Measurements from ENCODE around the gene RAP1GAP2.

RAP1GAP2 gene

DNA sequence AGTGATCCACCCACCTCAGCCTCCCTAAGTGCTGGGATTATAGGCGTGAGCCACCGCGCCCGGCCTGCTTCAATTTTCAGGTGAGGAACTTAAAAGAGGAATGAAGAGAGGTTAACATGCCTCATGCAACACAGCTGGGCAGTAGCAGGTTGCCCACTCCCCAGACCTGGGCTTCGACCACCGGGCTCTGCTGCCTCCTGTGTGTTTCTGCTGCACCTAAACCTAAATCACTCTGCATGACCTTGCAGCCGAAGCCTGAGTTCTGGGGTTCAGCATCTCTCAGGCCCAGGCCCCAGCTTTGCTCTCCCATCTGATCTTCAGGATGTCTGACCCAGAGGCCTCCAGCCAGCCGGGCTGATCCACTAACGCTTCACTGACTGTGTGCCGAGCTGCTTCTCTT is 154.6 kb downstream of the RAP1GAP2 start:
- DNase-seq = no peak

DNA sequence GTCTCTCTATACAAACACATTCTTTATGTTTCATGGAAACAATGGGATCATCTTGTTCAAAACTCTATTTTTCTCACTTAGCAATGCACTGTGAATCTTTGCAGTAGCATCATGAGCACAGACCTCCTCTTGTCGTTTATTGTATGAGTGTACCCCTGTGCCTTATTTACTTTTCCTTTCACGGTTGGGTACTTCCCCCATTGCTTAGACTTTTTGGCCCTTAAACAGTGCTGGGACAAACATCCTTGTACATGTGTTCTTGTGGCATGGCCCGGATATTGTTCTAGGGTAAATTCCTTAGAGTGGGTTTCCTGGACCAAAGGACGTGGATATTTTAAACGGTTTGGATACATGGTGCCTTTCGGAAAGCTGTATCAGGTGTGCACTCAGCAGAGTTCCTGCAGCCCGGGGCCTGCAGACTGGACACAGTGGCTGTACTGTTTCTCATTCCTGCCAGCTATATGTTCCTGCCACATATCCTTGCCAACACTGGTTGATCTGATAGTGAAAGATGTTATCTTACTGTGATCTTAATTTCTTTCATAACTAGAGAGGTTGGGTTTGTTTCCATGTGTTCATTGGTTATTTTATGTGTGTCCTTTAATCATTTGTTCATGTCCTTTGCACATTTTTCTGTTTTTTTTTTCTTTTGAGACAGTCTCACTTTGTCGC is 156.1 kb downstream of the RAP1GAP2 start:
- DNase-seq = no peak

DNA sequence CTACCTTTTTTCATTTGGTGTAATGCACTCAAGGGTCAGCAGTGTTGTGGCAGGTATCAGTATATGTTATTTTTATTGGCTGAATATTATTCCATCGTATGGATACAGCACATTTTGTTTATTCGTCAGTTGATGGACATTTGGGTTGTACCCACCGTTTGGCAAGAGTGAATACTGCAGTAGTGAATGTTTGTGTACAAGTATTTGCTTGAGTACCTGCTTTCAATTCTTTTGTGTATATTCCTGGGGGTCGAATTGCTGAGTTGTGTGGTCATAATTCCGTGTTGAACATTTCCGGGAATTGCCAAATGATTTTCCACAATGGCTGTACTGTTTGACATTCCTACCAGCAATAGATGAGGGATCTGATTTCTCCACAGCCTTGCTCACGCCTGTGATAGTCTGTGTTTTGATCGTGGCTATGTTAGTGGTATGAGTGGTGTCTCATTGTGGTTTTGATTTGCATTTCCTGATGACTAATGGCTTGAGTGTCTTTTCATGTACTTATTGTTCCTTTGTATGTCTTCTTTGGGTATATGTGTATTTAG is 158.7 kb downstream of the RAP1GAP2 start:
- peak; percentile 94 for DNase-seq

DNA sequence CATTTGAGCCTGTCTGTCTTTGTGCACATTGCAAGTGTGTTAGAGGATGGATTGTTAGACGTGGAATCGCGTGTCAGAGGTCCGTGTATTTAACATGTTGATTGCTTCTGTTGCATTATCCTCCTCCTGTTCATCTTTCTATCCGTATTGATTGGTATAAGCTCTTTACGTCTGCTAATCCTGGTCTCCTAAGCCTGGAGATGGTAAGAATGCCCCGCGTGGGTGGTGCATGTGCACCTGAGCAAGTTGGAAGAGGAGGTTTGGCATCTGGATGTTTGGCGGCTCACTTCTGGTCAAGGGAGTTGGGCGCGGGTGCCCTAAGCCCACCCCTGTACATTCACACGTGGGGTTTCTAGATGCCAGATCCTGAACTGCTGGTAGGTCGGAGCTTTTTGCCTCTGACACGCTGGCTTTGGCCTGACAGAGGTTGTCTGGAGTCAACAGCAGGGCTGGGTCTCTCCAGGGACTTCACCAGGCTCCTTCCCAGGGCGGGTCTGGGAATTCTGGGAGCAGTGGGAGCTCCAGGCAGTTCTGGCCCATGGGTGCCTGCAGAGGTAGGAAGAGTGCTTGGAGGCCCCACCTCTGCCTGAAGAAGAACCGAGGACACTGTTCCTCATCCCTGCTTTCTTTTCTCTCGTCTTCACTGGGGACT is 159.8 kb downstream of the RAP1GAP2 start:
- DNase-seq = no peak

DNA sequence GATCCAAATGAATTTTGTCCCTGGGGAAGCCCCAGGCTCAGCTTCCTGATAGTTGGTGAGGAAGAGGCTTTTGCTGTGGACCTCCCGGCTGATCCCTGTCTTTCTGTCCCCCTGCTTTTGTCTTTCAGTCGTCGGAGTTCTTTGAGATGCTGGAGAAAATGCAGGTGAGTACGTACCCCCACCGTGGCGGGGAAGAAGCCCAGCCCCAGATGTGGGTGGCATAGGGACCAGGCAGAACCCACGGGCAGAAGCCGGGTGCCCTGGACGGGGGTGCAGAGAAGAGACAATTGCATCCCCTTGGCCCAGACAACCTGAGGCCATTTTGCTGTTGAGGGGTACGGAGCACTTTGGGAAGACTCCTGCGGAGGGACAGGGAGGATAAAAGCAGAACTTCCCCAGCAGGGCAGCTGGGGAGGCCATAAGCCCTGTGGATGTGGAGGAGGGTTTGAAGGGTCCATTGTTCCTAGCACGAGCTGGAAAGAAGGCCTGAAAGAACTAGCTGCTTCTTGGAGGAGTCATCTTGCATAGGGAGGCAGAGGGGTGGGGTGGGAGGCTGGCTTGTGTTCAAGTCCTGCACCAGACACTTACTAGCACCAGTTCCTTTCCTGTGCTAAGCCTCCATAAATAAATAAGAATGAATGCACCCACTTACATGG is 161.5 kb downstream of the RAP1GAP2 start:
- peak; percentile 21 for DNase-seq

DNA sequence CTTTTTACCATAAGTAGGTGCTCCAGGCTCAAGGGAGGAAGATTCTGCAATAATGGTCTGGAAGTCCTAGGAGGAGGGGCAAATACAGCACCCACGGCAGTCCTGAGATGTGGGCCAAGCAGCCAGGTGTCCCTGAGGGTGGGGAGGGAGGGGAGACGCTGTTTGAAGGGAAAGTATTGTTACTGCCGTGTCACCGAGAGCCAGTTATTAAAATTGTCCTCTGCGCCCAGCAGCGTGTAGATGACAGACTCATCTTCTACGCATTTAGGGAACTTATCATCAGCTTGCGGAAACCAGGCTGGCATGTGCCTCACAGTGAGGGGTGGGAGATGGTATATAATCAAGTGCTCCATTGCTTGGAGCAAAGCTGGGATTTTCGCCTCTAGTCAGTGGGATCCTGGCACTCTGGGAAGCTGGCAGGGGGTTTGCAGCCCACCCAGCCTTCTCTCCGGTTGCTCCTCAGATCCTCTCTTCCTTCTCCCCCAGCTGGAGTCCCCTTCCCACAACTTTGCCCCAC is 162.5 kb downstream of the RAP1GAP2 start:
- DNase-seq = no peak

DNA sequence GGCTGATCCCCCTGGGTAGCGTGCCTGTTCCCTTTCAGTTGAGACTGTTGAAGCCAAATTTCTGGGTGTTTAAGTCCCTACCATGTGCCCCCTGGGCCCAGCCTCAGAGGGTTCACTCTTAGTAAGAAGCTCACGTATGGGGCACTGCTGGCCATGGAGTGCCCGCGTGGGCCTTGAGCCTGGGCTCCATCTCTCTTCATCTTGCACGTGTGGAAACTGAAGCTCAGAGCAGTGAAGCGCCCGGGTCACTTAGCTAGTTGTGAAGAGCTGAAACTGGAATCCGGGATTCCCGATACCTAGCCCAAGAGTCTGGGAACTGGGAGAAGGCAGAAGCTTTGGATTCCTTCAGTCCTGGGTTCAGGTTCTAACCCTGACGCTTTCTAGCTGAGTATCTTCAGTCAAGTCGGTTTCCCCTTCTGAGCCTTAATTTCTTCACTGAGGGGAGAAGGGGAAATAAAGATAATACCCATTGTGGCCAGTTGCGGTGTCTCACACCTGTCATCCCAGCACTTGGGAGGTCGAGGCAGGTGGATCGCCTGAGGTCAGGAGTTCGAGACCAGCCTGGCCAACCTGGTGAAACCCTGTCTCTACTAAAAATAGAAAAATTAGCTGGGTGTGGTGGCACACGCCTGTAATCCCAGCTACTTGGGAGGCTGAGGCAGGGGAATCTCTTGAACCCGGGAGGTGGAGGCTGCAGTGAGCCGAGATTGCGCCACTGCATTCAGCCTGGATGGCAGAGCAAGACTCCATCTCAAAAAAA is 163.3 kb downstream of the RAP1GAP2 start:
- no peak for DNase-seq

DNA sequence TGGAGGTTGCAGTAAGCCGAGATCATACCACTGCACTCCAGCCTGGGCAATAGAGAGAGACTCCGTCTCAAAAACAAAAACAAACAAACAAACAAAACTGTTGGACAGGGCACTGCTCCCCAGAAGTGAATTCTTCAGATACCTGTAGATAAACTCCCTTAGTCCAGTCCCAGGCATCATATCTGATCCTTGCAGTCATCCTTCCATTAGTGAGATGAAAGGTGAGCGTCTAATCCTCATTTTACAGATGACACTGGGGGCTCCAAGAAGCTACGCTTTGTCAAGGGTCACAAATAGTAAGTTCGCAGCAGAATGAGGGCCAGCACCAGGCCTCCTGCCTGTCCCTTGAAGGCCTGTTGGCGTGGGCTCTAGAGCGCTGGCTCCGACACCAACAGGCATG is 165.2 kb downstream of the RAP1GAP2 start:
- DNase-seq = no peak

DNA sequence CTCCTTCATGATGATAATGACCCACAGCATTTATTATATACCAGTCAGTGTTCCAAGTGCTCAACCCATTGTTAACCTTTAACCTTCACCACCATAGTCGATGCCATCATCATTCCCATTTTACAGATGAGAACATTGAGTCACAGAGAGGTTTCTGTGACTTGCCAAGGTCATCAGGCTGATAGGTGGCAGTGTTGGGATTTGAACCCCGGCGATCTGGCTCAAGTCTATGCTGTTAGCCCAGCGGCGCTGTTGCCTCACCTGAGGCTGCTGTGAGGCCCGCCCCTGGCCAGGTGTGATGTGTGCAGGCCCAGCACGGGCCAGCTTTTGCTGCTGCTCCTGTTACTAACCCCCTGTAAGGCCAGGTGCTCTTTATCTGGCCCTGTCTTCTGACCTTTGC is 166.0 kb downstream of the RAP1GAP2 start:
- DNase-seq = no peak

DNA sequence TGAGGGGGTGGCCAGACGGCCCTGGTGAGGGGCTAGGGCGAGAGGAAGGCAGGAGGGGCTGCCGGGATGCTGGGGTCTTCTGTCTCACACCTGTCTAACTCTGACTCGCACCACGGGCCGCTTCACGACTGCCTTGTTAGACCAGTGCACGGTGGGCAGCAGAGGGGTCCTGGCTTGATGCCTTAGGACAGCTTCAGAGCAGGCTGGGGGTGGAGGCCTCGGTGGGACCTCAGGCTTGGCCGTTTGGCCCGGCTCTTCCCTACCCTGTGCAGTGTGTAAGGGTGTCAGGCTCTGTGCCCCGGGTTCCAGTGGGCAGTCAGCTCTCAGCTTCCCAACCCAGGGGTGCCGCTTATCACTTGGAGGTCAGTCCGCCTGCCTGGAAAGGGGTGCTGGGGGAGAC is 166.5 kb downstream of the RAP1GAP2 start:
- DNase-seq = no peak

DNA sequence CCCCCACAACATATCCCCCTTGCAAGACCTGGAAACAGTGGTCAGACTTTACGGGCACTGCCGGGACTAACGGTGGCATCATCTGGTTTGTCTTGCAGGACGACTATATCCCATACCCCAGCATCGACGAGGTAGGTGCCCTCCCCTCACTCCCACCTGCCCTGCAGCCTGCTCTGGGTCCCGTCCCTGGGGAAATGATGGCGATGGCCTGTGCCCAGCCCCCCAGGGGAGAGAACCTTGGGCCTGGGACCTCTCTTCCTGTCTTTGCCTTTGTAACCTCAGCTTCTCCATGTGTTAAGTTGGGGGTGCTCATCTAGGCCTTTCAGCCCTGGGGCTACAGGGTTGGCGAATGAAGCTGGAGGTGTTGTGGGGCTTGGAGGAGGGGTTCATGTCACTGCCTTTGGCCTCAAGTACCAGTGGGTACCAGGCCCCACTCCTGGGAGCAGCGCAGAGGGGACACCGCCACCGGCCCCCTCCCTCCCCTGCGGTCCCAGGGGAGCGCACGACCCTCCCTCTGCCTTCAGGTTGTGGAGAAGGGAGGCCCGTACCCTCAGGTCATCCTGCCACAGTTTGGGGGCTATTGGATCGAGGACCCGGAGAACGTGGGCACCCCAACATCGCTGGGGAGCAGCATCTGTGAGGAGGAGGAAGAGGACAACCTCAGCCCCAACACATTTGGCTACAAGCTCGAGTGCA is 167.2 kb downstream of the RAP1GAP2 start:
- DNase-seq = no peak

DNA sequence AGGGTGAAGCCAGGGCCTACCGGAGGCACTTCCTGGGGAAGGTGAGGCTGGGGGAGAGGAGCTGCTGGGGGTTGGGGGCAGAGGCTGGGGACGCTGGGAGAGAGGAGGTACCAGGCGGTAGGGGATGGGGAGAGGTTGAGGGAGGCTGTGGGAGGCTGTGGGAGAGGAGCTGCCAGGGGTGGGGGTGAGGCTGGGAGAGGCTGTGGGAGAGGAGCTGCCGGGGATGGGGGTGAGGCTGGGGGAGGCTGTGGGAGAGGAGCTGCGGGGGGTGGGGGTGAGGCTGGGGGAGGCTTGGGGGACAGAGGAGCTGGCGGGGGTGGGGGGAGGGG is 167.8 kb downstream of the RAP1GAP2 start:
- DNase-seq = no peak

DNA sequence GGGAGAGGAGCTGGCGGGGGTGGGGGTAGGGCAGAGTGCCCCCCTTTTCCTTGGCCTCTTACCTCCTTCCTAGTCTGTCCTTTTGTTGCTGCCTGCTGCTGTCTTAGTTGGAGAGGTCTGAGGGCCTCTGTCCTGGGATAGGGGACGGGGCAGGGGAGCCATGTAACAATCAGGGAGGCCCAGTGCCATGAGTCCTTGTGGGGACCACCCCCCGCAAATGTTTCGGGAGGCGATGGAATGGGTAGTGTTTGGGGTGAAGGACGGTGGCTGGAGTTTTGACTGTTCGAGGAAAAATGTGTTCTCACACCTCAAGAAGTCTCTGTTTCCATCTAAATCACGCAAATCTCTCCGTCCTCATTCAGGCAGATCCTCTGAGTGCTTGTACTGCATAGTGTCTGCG is 168.1 kb downstream of the RAP1GAP2 start:
- no peak for DNase-seq

DNA sequence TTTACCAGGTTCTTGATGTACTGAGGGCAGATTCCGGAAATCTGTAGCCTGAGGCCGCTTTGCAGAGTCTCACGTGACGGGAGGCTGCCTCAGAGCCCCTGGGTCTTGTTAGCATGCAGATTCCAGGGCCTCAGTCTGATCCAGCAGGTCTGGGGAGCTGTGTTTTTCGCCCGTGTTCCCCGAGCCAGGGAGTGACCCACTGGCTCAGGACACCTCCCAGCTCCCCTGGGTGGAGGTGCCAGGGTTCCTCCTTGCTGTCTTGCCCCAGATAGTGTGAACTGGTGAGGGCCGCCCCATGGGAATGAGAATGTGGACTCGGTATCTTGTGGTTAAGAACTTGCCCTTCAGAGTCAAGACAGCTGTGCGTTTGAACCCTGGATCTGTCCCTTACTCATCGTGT is 168.6 kb downstream of the RAP1GAP2 start:
- no peak for DNase-seq

DNA sequence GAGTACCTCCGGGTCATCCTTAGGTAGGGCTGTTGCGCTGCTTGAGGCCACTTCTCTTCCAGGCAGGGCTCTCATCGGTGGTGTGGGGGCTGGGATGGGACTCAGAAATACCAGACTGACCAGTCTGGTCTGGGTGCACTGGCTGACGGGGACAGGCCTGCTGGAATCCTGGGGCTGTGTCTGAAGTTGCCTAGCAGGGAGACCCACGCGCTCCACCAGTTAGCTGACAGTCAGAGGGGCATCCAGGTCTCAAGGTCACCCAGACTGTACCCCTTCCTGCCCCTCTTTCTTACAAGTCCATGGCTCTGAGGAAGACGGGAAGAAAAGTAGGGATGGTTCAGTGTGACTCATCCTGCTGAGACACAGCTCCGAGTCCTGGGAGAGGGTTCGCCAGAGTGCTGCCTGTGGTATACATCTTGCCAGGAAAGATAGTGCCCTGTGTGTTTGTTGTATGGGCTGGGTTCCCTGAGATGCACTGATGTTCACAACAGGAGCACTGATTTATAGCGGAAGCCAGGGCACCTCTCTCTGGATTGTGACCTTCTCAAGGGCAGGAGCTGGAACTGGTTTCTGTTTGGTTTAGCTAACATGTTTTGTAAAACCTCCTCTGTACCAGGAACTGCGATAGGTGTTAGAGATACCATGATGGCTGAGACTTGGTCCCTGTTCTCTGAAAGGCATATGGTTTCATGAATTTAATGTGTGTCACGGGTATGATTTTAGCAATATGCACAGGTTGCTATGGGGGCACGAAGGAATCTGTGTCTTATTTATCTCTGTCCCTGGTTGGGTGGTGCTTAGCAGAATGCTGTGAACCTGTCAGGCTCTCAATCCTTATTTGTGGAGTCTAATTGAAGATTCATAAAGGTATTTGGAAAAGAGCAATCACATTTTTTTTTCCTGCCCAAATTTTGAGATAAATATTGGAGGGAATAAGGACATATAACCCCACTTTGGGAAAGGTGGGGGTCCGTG is 169.7 kb downstream of the RAP1GAP2 start:
- peak; percentile 45 for DNase-seq

DNA sequence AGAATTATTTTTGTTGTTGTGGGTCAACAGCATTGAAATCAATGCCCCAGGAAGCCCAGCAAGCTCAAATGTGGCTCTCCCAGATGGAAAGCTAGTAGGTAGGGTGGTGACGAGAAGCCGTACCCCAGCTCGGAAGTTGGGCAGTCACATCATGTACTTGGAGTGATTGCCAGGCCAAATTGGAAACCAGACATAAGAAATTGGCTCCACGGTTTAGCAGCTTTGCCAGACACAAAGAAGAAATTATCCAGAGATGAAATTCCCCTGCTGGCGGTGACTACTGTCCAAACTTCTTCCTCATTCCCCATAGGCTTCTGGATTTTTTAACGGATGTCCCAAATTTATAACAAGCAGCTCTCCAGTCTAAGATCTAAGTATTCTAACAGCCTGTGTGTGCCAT is 171.3 kb downstream of the RAP1GAP2 start:
- no peak for DNase-seq

DNA sequence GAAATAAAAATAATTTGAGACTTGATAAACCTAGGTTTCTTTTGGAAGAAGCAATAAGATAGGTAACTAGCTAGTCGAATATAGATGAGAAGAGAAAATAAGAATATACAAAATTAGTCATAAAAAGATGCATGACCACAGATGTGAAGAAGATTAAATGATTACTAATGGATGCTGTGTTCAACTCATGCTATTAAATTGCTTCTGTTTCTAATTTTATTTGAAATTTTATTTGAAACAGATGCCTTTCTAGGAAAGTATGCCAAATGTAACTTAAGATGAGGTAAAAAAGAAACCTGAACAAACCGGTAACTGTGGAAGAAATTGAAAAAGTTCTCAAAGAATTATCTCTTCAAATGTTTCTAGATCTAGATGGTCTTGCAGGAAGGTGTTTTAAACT is 175.6 kb downstream of the RAP1GAP2 start:
- no peak for DNase-seq

DNA sequence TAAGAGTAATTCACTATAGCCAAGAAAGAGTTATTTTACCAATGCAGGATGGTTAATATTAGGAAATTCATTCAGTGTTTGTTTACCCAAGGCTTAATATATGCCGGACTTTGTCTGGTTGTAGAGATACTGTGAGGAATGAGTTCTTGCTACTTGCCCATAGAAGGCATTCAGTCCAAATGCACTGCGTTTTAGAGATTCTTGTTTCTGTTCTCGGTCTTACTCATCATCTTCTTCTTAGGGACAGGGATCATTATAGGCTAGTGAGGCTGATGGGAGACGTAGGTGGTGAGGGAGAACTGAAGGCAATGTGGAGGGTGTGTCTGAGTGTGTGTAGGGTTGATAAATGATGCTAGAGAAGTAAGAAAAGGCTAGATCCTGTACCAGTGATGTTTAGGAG is 176.5 kb downstream of the RAP1GAP2 start:
- DNase-seq = no peak

DNA sequence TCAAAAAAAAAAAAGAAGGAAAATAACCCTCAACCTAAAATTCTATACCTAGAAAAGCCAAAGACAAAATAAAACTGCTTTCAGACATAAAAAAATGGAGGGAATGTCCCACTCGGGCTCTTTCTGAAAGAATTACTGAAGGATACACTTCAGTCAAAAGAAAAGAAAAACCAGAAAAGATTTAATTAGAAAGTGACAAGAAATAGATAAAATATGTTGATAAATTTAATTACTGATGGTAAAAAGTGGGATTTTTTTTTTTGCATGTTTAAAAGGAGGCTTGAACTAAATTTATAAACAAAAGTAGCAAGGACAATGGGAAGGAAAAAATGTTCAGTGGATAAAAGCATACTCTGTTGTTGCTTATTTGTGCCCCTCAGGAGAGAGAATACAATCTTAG is 178.1 kb downstream of the RAP1GAP2 start:
- DNase-seq = no peak

DNA sequence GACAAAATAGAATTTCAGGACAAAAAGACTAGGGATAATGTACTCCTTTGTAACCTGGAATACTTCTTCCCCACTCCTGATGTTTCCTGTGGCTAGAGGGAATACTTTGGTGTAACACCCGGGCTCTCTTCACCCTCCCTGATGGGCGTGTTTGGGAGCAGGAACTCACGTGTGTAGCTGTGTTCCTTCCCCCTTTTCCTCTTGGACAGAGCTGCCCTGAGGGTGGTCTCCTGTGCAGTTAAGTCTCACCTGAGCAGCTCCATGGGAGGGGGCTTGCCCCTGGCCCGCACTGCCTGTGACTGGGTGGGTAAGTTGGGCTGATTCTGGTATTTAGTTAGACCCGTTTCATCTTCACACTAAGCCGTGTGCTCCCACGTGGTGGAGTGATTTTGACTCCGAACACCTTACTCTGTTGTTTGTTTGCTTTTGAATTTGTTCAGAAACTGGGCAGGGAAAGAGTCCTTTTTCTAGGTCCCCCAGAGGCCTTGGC is 179.3 kb downstream of the RAP1GAP2 start:
- DNase-seq = peak; percentile 70

DNA sequence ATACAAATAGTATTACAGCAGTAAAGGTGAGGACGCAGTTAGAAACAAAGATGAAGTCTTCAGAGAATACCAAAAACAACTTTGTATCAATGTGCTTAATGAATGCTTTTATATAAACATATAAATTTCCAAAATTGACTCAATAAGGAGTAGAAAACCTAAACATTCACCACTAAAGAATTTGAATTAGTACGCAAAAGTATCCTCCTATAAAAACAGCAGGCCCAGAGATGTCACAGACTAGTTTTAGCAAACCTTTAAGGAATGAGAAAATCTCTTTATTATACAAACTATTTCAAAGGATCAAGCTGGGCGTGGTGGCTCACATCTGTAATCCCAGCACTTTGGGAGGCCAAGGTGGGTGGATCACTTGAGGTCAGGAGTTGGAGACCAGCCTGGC is 180.9 kb downstream of the RAP1GAP2 start:
- DNase-seq = peak; percentile 18

All from HCEC 1CT (cell line).